Sciatic nerve (tissue), 2 donors: ENCODE data around the gene CADM2. TPM values are rescaled to one million over a fixed set of nuclear protein-coding genes. Genes with fewer than 3 reads are reported as not detected.
"Not testable (repeated sequence)": the region's sequence is repeated elsewhere in the genome, so short reads cannot be mapped to it uniquely, and the experiment has no call there.

ENCODE experiments used
- ATAC-seq: fragments of 200-7000 bp; cut with Tn5 transposase; one replicate; pipeline ENCODE4 v1.9.1; 2020; ENCODE audit warnings: mild to moderate bottlenecking, moderate library complexity
- DNase-seq: peaks from one replicate; pipeline ENCODE4 v3.0.0-alpha.2; 2020; ENCODE audit warnings: low spot score
- intact Hi-C: fragments of 100-400 bp; cut with DNase I; formaldehyde crosslinking; loops from one replicate; pipeline ENCODE4 v1.14.2; 2022
- total RNA-seq: library from RNA; stranded (reverse); fragmentation: NEBNext Ultra II Directional; extraction: Animal tissue kit (Norgen Biotek cat#: 25700); gene quantifications from one replicate; pipeline ENCODE4 v1.2.1, GENCODE V29; 2021
- donor health status: DM: no; HTN: no; CAD: no.
- donor health status: DM: no; HTN: no; CAD: no.

CADM2 gene
- total RNA-seq, 1 donor from 2014 or later: 60.8 TPM

GRCh38 chr3:85922374-85922773 is 963.6 kb downstream of the CADM2 start:
- intact Hi-C loops: no loop called here
- no peak for DNase-seq
- no peak for ATAC-seq

- DNase-seq: no peak
- ATAC-seq: no peak
- intact Hi-C loops: no loop called here
These were observed 971.9 kb downstream of the CADM2 start for GRCh38 chr3:85930718-85931117.

- DNase-seq: no peak
- intact Hi-C loops: no loop called here
- ATAC-seq: no peak
These were observed 974.5 kb downstream of the CADM2 start for GRCh38 chr3:85933326-85933725.

GRCh38 chr3:85935171-85935570 is 976.4 kb downstream of the CADM2 start:
- ATAC-seq: no peak
- intact Hi-C loops: no loop called here

GRCh38 chr3:85939074-85939482 is 980.3 kb downstream of the CADM2 start:
- intact Hi-C loops: no loop called here
- DNase-seq (no peak), ATAC-seq (no peak)

More at GRCh38 chr3:85935171-85935570, 976.4 kb downstream of the CADM2 start:
- no peak for DNase-seq

- intact Hi-C loops: no loop called here
- DNase-seq (no peak), ATAC-seq (no peak)
These were observed 991.6 kb downstream of the CADM2 start for GRCh38 chr3:85950435-85950834.

- intact Hi-C loops: no loop called here
These were observed 1002.0 kb downstream of the CADM2 start for GRCh38 chr3:85960793-85961192.

GRCh38 chr3:85977615-85978338 is 1019.0 kb downstream of the CADM2 start:
- no peak for DNase-seq
- ATAC-seq: no peak

More at GRCh38 chr3:85960793-85961192, 1002.0 kb downstream of the CADM2 start:
- ATAC-seq (no peak), DNase-seq (no peak)

GRCh38 chr3:85979034-85979433 is 1020.2 kb downstream of the CADM2 start:
- ATAC-seq (no peak), DNase-seq (no peak)
- intact Hi-C loops: no loop called here

More at GRCh38 chr3:85977615-85978338, 1019.0 kb downstream of the CADM2 start:
- intact Hi-C loops: no loop called here

GRCh38 chr3:85989581-85989980 is 1030.8 kb downstream of the CADM2 start:
- DNase-seq, ATAC-seq, intact Hi-C loops: not testable (repeated sequence)

GRCh38 chr3:86029590-86029989 is 1070.8 kb downstream of the CADM2 start:
- intact Hi-C loops: no loop called here
- DNase-seq (no peak), ATAC-seq (no peak)

- intact Hi-C loops: loop anchor here (10.0 kb wide), 1 partner anchor 847 kb away; no protein-coding TSS in a partner anchor
- no peak for DNase-seq
- ATAC-seq: no peak
These were observed 1079.1 kb downstream of the CADM2 start for GRCh38 chr3:86037916-86038315.

- intact Hi-C loops: no loop called here
- ATAC-seq (peak; percentile 61), DNase-seq (no peak)
These were observed 1087.8 kb downstream of the CADM2 start for GRCh38 chr3:86046436-86047136.

- intact Hi-C loops: no loop called here
- DNase-seq: no peak
- no peak for ATAC-seq
These were observed 1088.4 kb downstream of the CADM2 start for GRCh38 chr3:86047161-86047560.

GRCh38 chr3:86051058-86051457 is 1092.3 kb downstream of the CADM2 start:
- intact Hi-C loops: no loop called here
- ATAC-seq (no peak), DNase-seq (no peak)

GRCh38 chr3:86056032-86056431 is 1097.2 kb downstream of the CADM2 start:
- intact Hi-C loops: no loop called here
- no peak for ATAC-seq
- DNase-seq: no peak

- intact Hi-C loops: no loop called here
- no peak for DNase-seq
- ATAC-seq: no peak
These were observed 1098.2 kb downstream of the CADM2 start for GRCh38 chr3:86056962-86057361.

- DNase-seq: no peak
- intact Hi-C loops: no loop called here
- ATAC-seq: no peak
These were observed 1115.0 kb downstream of the CADM2 start for GRCh38 chr3:86073799-86074198.

- ATAC-seq: no peak
- intact Hi-C loops: loop anchor here (5.0 kb wide), 1 partner anchor 785 kb away; no protein-coding TSS in a partner anchor
- DNase-seq: no peak
These were observed 1128.5 kb downstream of the CADM2 start for GRCh38 chr3:86087160-86087871.

- intact Hi-C loops: no loop called here
- DNase-seq (no peak), ATAC-seq (no peak)
These were observed 1145.4 kb downstream of the CADM2 start for GRCh38 chr3:86104154-86104553.
